HG03064 (cell line): ENCODE results near the gene CDH4.
"Not testable (repeated sequence)": the region's sequence is repeated elsewhere in the genome, so short reads cannot be mapped to it uniquely, and the experiment has no call there.

Experiments used
- ATAC-seq: cut with Tn5 transposase; IDR thresholded peaks from one replicate; pipeline ENCODE4 v1.9.1; 2021; ENCODE audit warnings: low read depth; ENCODE audit not compliant: unreplicated experiment

Gene CDH4

DNA sequence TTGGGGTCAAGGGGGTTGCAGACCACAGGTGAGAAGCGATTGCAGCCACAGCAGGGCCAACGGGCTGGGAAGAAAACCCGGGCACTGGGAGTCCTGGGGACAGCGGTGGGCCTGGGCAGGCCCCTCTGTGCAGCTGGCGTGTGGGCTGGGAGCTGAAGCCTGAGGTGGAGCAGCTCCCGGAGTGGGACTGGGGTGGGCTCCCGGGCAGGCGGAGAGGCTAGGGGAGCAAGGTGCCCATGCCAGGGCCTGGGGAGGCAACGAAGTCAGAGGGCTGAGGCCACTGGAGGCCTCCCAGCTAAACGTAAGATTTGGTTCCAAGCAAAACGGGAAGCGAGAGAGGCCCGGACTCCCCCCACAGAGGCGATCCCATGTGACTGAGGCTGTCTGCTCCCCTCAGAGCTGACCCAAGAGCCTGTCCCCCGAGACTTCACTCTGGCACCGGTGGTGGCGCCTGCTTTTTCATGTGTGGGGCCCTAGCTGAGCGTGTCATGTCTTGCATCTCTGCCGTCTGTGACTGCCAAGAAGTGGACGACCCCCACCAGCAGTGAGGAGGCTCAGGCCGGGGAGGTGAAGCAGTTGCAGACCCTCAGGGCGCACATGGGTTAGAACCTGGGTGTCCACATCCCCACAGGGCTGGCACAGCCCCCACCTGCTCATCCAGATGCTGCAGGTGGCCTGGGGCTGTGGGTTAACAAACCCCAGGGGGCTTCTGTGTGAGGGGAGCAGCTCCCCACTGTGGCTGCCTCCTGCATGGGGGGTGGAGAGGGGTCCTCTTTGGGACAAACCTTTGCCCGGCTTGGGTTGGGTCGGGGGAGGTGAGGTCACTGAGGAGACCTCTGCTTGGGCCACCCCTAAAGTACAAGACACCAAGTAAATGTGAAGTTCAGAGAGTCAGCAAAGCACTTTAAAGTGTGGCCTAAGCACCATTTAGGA lies 601.3 kb downstream of the CDH4 start:
- no peak for ATAC-seq

DNA sequence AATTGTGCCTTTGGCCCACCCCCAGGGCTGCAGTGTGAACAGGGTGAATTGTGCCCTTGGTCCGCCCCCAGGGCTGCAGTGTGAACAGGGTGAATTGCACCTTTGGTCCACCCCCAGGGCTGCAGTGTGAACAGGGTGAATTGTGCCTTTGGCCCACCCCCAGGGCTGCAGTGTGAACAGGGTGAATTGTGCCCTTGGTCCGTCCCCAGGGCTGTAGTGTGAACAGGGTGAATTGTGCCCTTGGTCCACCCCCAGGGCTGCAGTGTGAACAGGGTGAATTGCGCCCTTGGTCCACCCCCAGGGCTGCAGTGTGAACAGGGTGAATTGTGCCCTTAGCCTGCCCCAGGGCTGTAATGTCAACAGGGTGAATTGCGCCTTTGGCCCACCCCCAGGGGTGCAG lies 602.5 kb downstream of the CDH4 start:
- ATAC-seq: not testable (repeated sequence)

DNA sequence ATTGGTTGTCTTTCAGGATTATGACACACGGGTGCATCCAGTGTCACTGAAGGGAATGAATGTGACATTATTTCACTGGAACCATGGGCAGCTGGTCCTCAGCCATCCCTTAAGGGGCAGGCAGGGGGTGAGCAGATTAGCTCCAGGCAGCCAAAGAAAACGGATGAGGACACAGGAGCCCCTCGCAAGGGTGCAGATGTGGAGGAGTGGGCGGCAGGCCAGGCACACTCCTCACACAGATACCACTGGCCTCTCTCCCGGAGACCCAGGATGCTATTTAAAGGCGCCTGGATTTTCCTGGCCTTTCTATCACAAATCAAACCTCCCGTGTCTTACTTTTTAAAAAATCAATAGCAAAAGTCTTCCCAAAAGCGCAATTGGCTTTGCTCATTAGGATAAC lies 603.2 kb downstream of the CDH4 start:
- ATAC-seq: no peak

DNA sequence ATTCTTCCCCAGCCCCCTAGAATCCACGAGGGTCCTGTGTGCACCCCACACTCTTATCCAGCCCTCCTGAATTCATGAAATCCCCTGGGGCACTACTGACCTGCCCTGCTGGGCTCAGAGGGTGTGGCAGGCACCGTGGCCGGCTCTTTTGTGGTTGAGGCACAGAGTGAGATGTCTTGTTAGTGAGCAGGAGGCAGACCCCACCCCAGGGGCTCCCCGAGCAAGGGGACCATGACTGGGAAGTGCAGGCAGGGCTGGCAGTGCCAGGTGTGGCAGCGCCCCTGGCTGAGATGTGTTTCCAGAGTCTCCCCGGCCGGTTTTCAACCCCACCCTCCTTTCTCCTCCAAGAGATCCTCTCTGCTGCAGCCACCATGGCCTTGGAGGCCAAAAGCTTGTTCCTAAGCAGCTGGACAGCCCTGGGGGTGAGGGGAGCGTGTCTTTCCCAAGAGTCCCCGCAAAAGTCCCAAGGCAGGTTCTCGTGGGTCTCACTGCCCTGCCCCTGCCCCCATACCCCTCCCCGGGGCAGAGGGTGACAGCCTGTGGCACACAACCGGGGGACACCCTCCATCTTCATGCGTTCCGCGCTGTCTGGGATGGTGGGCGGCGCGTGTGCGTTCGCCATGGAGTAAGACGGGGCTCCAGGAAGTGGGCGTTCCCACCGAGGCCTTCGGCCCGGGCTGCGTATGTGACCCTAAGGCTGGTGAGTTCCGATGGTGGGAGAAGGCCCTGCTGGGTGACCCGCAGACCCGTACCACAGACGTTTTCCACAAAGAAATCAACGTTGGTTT lies 604.8 kb downstream of the CDH4 start:
- ATAC-seq: no peak

DNA sequence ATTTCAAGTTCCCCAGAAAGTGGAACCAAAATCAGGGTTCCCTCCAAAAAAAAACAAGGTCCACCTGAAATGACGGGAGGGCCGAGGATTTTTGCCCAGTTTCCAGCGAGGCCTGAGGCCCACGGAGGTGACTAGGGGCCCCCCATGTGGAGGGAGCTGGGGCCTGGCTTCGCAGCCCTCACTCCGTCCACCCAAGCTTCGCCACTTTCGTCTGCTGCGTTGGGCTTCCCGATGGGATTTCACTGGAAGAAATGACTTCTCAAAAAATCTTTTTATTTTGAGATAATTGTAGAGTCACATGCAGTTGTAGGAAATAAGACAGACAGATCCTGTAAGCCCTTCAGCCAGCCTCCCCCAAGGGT lies 605.3 kb downstream of the CDH4 start:
- ATAC-seq: no peak

DNA sequence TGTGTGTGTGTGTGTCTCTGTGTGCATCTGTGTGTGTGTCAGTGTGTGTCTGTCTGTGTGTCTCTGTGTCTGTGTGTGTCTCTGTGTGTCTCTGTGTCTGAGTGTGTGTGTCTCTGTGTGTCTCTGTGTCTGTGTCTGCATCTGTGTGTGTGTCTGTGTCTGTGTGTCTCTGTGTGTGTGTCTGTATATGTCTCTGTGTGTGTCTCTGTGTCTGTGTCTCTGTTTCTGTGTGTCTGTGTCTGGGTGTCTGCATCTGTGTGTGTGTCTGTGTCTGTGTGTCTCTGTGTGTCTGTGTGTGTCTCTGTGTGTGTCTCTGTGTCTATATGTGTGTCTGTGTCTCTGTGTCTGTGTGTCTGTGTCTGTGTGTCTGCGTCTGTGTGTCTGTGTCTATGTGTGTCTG lies 605.8 kb downstream of the CDH4 start:
- ATAC-seq: no peak

DNA sequence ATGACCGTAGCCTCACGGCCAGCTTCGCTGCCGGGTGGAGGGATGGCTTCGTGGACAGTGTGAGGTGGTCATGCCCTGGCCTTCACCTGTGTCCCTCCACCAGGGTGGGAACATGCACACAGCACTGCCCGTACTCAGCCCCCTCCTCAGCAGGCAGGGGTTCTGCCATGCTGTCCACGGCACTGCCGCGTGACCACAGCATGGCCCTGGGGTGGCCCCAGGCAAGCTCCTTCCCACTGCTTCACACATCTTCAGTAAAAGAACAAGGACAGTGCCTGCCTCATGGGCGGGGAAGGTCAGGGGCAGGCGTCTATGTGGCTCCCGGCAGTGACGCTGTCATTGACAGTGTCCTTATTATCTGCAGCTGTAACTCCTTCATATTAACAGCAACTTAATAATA lies 607.7 kb downstream of the CDH4 start:
- no peak for ATAC-seq

DNA sequence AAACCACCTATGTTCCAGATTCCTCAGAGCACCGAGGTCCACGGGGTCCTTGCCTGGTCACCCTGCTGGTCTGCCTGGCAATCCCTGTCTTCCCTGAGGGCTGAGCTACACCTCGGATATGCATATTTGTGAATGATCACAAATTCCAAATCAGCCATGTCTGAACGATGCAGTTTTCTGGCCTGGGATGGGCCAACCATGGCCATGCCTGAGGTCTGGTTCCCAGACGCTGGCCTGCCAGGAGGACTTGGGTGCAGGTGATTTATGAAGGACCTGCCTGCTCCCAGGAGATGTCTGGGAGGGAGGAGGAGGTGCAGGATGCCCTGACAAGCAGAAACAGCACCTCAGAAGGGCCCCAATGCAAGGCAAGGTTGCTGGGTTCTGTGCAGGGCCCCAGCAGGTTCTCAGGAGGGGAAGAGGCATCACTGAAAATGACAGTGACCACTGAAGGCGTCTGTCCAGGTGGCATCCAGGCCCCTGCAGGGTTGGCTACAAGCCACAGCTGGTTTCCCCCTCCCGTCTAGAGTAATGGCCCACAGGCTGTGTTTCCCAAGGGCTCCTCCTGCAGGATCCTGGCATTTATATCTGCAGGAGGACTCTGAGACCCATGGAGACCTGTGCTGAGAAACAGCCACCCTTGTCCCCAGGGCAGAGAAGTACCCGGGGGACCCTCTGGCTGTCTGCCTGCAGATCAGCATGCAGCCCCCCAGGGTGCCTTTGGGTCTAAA lies 608.4 kb downstream of the CDH4 start:
- ATAC-seq: no peak

DNA sequence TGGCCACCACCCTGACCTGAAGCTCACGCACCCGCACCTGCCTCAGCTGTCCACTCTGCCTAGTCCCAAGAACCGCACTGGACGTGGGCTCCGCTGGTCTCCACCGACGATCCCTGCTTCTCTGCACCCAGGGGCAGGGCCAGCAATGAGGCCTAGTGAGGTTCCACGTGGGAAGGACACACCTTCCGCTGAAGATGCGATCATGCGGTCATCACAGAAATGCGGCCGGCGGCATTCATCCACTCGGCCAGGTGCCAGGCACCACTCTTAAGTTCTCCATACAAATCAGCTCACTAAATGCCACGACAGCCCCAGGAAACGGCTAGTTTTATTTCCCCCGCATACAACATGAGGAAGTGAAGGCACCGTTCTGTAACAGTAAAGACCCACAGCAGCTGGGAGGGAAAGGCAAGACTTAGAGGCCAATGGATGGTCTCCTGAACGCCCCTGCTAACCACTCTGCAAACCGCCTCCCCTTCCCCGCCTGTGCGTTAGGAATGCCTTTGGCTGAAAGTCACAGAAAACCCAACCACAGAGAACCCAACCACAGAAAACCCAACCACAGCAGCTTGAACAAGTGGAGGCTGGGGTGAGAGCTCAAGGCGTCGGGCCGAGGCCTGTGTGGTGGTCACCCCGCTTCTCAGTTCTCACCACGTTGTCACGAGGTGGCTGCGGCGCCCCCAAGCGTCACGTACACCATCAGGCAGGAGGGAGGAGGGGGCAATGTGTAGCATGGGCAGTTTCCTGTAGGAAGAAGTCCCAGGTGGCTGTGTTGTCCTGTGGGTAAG lies 609.2 kb downstream of the CDH4 start:
- no peak for ATAC-seq

DNA sequence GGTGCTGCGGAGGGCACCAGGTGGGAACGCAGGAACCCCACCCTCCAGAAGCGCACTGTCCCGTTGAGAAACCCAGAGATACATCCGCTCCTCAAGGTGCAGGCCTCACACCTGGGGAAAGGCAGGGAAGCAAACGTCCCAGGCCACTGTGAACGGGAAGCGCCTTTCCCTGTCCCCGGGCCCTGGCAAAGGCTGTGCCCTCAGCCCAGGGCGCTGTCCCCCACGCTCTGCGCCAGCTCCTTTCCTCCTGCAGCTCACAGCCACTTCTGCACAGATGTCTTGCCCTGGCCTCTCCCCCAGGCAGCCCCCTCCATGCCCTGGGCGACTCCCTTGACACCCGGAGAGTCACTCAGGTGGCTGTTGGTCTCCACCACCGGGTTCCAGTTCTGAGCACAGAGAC lies 609.8 kb downstream of the CDH4 start:
- no peak for ATAC-seq

DNA sequence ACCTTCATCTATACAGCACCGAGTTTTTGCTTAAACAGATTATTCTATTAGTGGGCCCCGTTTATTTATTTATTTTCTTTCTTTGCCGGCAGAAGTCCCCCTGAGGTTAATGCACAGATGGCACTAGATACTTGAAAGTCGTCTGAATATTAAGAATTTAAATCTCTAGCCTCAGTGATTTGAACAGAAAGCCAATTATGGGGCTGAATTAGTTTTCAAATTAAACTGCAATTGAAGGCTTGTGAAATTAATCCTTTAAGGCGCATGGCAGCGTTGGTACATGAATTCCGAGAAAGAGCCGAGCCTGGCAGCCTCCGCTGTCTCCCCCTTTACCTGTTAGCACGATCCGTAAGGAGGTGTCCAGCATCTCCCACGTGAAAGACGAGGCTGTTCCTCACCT lies 610.8 kb downstream of the CDH4 start:
- no peak for ATAC-seq

DNA sequence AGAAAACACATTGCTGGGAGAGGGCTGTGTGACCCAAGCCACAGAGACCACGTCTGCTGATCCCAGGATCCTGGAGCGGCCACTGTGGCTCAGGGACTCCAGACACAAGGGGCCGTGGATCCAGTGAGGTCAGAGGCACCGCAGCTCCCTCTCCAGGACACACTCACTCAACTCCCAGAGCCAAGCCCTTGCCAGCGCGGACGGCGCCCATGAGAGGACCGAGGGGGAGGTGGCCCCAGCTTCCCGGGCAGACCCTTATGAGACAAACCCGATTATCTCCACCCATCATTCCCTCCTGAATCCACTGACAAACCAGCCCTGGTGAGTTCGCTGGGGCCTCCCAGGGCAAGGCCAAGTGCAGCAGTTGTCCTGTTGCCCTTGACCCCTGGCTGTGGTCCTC lies 612.4 kb downstream of the CDH4 start:
- ATAC-seq: no peak

DNA sequence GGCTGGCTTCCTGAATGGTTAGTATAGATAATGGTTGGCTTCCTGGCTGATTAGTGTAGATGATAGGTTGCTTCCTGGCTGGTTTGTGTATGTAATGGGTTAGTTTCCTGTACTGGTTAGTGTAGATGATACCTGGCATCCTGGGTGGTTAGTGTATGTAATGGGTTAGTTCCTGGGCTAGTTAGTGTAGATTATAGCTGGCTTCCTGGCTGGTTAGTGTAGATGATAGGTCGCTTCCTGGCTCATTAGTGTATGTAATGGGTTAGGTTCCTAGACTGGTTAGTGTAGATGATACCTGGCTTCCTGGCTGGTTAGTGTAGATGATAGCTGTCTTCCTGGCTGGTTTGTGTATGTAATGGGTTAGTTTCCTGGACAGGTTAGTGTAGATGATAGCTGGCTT lies 613.3 kb downstream of the CDH4 start:
- no peak for ATAC-seq

DNA sequence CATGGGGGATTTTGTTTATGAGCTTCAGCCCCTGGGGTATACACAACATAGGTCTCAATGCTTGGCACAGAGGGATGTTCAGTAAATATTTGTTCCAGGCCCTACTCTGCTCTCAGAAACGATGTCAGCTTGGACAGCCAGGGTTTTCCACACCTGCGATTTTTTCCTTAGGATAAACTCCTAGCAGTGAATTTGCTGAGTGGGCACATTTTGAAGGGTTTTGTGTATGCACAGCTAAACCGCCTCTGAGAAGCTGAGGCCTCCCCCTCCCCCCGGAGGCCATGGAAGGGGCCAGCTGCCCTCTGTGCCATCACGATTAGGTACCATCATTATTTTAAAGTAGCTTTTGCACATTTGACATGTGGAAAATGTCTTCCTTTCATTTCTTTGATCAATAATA lies 614.1 kb downstream of the CDH4 start:
- no peak for ATAC-seq

DNA sequence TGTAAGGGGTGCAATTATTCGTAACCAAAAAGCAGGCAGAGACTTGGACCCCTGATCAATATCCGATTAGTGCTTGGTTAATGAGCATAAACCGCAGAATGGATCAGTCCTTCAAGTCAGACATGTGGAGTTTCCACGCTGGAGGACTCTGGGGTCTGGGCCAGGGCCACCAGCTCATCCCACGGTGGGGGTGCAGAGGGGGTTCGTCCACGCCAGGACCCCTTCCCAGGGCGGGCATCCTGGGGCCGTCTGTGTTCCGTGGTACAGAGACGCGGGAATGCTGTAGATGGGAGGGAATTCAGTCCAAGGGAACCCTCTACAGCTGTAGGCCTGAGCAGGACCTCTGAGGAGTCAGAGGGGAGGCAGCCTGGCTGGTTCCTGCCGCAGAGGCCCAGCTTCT lies 615.9 kb downstream of the CDH4 start:
- no peak for ATAC-seq

DNA sequence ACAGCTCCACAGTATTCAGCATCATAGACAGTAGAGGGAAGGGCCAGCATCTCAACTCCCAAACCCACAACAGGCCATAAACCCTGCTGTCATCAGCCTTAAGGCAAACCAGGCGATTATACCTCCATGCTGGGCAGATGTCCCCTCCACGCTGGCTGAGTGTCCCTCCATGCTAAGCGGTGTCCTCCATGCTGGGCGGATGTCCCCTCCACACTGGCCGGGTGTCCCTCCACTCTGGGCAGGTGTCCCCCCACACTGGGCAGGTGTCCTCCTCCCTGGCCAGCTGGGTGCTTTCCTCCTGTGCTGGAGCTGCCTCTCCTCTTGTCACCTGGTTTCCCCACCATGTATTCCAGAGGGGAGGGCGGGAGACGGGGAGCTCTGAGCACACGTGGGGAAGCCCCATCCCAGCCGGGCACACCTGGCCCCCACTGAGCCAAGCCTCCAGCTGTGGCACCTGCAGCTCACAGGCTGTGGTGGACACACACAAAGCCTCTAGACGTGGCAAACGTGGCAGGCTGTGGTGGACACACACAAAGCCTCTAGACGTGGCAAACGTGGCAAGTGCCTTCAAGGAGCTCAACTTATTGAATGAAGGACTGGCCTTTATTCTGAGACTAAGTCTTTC lies 616.5 kb downstream of the CDH4 start:
- ATAC-seq: no peak

DNA sequence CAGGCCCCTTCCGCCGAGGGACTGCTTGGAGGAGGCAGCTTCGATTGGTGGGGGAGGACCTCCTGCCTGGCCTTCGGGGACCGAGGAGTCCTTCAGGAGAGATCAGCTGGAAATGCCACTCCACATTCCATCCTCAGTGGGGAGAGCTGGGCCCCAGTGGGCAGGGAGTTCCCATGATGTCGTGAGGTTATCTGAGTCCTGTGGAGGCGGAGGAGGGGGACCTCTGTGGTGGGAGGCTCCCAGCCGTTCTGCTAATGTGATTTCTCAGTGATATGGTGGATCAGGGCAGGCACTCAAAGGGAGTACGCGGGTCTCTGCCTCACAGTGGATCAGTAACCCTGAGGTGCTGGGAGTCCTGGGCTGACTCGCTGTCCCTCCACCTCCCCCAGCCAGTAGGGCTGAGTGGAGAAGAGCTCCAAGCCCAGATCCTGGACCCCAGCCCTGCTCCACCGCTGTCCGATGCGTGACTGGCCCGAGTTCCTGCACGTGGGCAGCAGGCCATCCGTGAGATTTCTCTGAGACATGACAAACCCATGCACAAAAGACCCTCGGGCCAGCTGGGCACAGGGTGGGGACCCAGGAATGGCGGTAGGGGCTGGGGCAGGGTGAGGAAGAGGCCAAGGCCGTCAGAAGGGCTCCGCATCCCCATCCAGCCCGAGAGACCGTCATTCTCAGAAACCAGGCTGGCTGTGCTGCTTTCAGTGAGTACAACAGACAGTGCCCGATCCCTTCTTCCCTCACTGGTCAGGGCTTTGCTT lies 617.9 kb downstream of the CDH4 start:
- ATAC-seq: no peak

DNA sequence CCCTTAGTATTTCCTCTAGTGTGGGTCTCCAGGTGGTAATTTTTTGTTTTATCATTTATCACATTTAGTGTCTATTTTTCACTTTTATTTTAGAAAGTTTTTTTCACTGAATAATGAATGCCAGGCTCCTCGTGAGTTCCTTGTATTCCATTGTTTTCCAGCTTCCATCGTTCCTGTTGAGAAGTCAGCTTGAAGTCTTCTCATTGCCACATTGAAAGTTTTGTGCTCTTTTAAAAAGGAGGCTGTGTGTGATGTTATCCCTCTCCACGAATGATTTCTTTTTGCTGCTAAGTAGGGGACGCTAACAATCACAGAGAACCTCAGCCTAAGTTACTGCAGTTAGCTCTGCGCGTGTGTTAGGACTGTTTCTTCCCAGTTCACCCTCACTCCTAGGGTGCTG lies 619.1 kb downstream of the CDH4 start:
- no peak for ATAC-seq

DNA sequence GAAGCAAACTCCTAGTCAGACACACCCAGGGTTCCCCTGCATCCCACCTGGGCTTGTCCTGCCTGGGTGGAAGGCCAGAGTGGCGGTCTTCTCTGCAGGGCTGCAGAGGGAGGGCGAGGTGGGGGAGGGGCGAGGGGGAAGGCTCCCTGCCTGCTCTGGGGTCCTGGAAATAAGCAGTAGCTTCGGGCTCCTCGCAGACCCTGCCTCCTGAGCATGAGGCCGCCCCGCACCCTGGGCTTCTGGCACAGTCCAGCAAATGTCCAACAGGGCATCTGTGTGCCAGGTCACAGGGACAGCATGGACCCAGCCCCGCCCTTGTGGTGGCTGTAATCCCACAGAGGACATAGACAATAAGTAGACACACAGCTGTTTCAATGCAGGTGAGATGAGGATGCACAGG lies 619.9 kb downstream of the CDH4 start:
- no peak for ATAC-seq
